Ovary (tissue), 3 donors: ENCODE measurements around the gene C11orf68.

ENCODE experiments used
- CTCF ChIP-seq, 3 donors: fragments of 450-650 bp in 2 of 3; fragments of 200-600 bp in 1 of 3; IDR thresholded peaks; one replicate each; pipeline versions ENCODE4 v1.5.1 to v1.8.0; 2016 to 2022; ENCODE audit warnings: antibody characterized with exemption in 3 of 3, mild to moderate bottlenecking in 1 of 3
- POLR2A ChIP-seq: fragments of 450-650 bp; IDR thresholded peaks from one replicate; pipeline ENCODE4 v1.6.1; 2017; ENCODE audit warnings: antibody characterized with exemption, mild to moderate bottlenecking, moderate library complexity
- donor health status: DM: no; HTN: no; CAD: no.

- TF ChIP-seq CTCF (IDR thresholded peaks at IDR 0.05) (no peak), POLR2A (no peak)
Observed at GRCh38 chr11:65944191-65944590, 25.3 kb upstream of the C11orf68 start.
